Measurements from ENCODE around the gene PINK1.

PINK1 gene

GRCh38 chr1:20611652-20612051, 21.6 kb upstream of the PINK1 start:
- no peak for DNase-seq (ENCODE audit: low spot score)

GRCh38 chr1:20612221-20612746, 21.0 kb upstream of the PINK1 start:
- DNase-seq (ENCODE audit: low spot score) = no peak

GRCh38 chr1:20614131-20614579, 19.1 kb upstream of the PINK1 start:
- DNase-seq (ENCODE audit: low spot score) = no peak

- peak; percentile 52 for DNase-seq (ENCODE audit: low spot score)
These were observed 17.1 kb upstream of the PINK1 start for GRCh38 chr1:20615946-20616846.

GRCh38 chr1:20616847-20617487, 16.3 kb upstream of the PINK1 start:
- DNase-seq (ENCODE audit: low spot score) = no peak

GRCh38 chr1:20618550-20618949, 14.7 kb upstream of the PINK1 start:
- no peak for DNase-seq (ENCODE audit: low spot score)

- DNase-seq (ENCODE audit: low spot score) = no peak
These were observed 13.3 kb upstream of the PINK1 start for GRCh38 chr1:20619999-20620398.

GRCh38 chr1:20621012-20621411, 12.2 kb upstream of the PINK1 start:
- DNase-seq (ENCODE audit: low spot score) = no peak

GRCh38 chr1:20624709-20625108, 8.5 kb upstream of the PINK1 start:
- no peak for DNase-seq (ENCODE audit: low spot score)

- no peak for DNase-seq (ENCODE audit: low spot score)
These were observed 7.8 kb upstream of the PINK1 start for GRCh38 chr1:20625176-20626097.

- DNase-seq (ENCODE audit: low spot score) = no peak
These were observed 7.2 kb upstream of the PINK1 start for GRCh38 chr1:20626098-20626427.

GRCh38 chr1:20626524-20626923, 6.7 kb upstream of the PINK1 start:
- DNase-seq (ENCODE audit: low spot score) = no peak

- no peak for DNase-seq (ENCODE audit: low spot score)
These were observed 2.5 kb upstream of the PINK1 start for GRCh38 chr1:20630729-20631128.

- DNase-seq (ENCODE audit: low spot score) = no peak
These were observed 872 bp upstream of the PINK1 start for GRCh38 chr1:20632386-20632785.

GRCh38 chr1:20634065-20634593, 871 bp downstream of the PINK1 start:
- no peak for DNase-seq (ENCODE audit: low spot score)

- peak; percentile 53 for DNase-seq (ENCODE audit: low spot score)
These were observed 1.4 kb downstream of the PINK1 start for GRCh38 chr1:20634594-20635084.

- no peak for DNase-seq (ENCODE audit: low spot score)
These were observed 3.6 kb downstream of the PINK1 start for GRCh38 chr1:20636785-20637347.

GRCh38 chr1:20640183-20640597, 6.9 kb downstream of the PINK1 start:
- peak; percentile 77 for DNase-seq (ENCODE audit: low spot score)

GRCh38 chr1:20641975-20642374, 8.7 kb downstream of the PINK1 start:
- DNase-seq (ENCODE audit: low spot score) = no peak

GRCh38 chr1:20643080-20643479, 9.8 kb downstream of the PINK1 start:
- no peak for DNase-seq (ENCODE audit: low spot score)

GRCh38 chr1:20644416-20644815, 11.2 kb downstream of the PINK1 start:
- no peak for DNase-seq (ENCODE audit: low spot score)
